Stimulated activated CD8-positive, alpha-beta memory T cell treated with anti-CD3 and anti-CD28 coated beads, Interleukin-7, amount 100 ng/mL, for 4 hours (primary cell): Measurements from ENCODE around the gene RARA.

Source experiments
- DNase-seq, 2 donors: peaks; one replicate each; pipeline ENCODE4 v3.0.0-alpha.2; 2020; ENCODE audit warnings: low read depth in 2 of 2

Gene RARA

GRCh38 chr17:40309031-40309948, at the start of gene RARA:
RARA (plus strand) TSS chr17:40309180; CDS start chr17:40331219, 22,039 bp downstream.
- no peak for DNase-seq

GRCh38 chr17:40259505-40259904, 49.5 kb upstream of the RARA start:
- no peak for DNase-seq

- DNase-seq, result no peak
Observed at GRCh38 chr17:40260528-40260927, 48.5 kb upstream of the RARA start.

GRCh38 chr17:40264458-40265185, 44.4 kb upstream of the RARA start:
- no peak for DNase-seq

- no peak for DNase-seq
Observed at GRCh38 chr17:40265337-40265736, 43.6 kb upstream of the RARA start.

GRCh38 chr17:40266882-40267281, 42.1 kb upstream of the RARA start:
- no peak for DNase-seq

- no peak for DNase-seq
Observed at GRCh38 chr17:40268141-40268712, 40.8 kb upstream of the RARA start.

GRCh38 chr17:40278414-40278813, 30.6 kb upstream of the RARA start:
- DNase-seq, result no peak

- no peak for DNase-seq
Observed at GRCh38 chr17:40279402-40279801, 29.6 kb upstream of the RARA start.

GRCh38 chr17:40281663-40282062, 27.3 kb upstream of the RARA start:
- DNase-seq, result no peak

- no peak for DNase-seq
Observed at GRCh38 chr17:40283662-40284061, 25.3 kb upstream of the RARA start.

- DNase-seq, result no peak
Observed at GRCh38 chr17:40284085-40284713, 24.8 kb upstream of the RARA start.

GRCh38 chr17:40286473-40286872, 22.5 kb upstream of the RARA start:
- DNase-seq, result no peak

GRCh38 chr17:40287159-40287493, 21.9 kb upstream of the RARA start:
- no peak for DNase-seq

- DNase-seq, result peak; percentile 98
Observed at GRCh38 chr17:40287494-40288369, 21.2 kb upstream of the RARA start, which contains the start of gene CDC6. CDC6 (plus strand) TSS chr17:40287879; CDS start chr17:40289421, 1,542 bp downstream.

- no peak for DNase-seq
Observed at GRCh38 chr17:40290629-40291280, 18.2 kb upstream of the RARA start.

GRCh38 chr17:40291281-40291664, 17.7 kb upstream of the RARA start:
- DNase-seq, result no peak

- no peak for DNase-seq
Observed at GRCh38 chr17:40293363-40293762, 15.6 kb upstream of the RARA start.

GRCh38 chr17:40295488-40296436, 13.2 kb upstream of the RARA start:
- DNase-seq, result no peak
